Keratinocyte (primary cell): ENCODE data around the gene TNFAIP6. TPM values are rescaled to one million over a fixed set of nuclear protein-coding genes. Genes with fewer than 3 reads are reported as not detected.

Source experiments
- DNase-seq: peaks from one replicate; pipeline ENCODE4 v3.0.0-alpha.2; 2011; ENCODE audit warnings: low read depth, missing footprints, low spot score
- FAIRE-seq: peaks from 2 replicates; lab custom pipeline; 2011; peaks lifted over from hg19 to GRCh38; lab: Jason Lieb, UNC
- H2AFZ ChIP-seq: 2 replicates; pipeline ENCODE4 v1.6.0; 2012; ENCODE audit warnings: low read length, control low read depth, inconsistent platforms; ENCODE audit not compliant: control insufficient read depth
- H3K27ac ChIP-seq: 2 replicates; pipeline ENCODE4 v1.5.1; 2011; ENCODE audit warnings: low read length; ENCODE audit not compliant: control insufficient read depth, insufficient read depth
- H3K27me3 ChIP-seq: 3 replicates; pipeline ENCODE4 v1.6.0; 2011; ENCODE audit warnings: low read length; ENCODE audit not compliant: control insufficient read depth, insufficient read depth; ENCODE audit errors: extremely low read depth
- H3K36me3 ChIP-seq, 2 experiments: 2 replicates in 1 of 2; 3 replicates in 1 of 2; pipeline ENCODE4 v1.5.1; 2011; ENCODE audit warnings: low read length in 2 of 2, mild to moderate bottlenecking in 1 of 2; ENCODE audit not compliant: control insufficient read depth in 2 of 2, insufficient read depth in 2 of 2; ENCODE audit errors: extremely low read depth in 1 of 2
- H3K4me1 ChIP-seq: 3 replicates; pipeline ENCODE4 v1.5.1; 2011; ENCODE audit warnings: low read length; ENCODE audit not compliant: control insufficient read depth, insufficient read depth; ENCODE audit errors: extremely low read depth
- H3K4me2 ChIP-seq: 3 replicates; pipeline ENCODE4 v1.6.0; 2011; ENCODE audit warnings: low read depth, low read length; ENCODE audit not compliant: control insufficient read depth, insufficient read depth; ENCODE audit errors: extremely low read depth
- H3K4me3 ChIP-seq, 3 experiments: fragments of 200-600 bp in 1 of 3; sonication (generic) in 1 of 3; 2 replicates in 2 of 3; 3 replicates in 1 of 3; pipeline ENCODE4 v1.5.1; 2011 to 2016; ENCODE audit warnings: low read length in 3 of 3, mild to moderate bottlenecking in 3 of 3, control low read depth in 2 of 3, inconsistent platforms in 1 of 3, low read depth in 1 of 3, mixed read lengths in 1 of 3, mixed run types in 1 of 3, moderate library complexity in 1 of 3; ENCODE audit not compliant: control insufficient read depth in 2 of 3, insufficient read depth in 2 of 3; ENCODE audit errors: extremely low read depth in 1 of 3
- H3K79me2 ChIP-seq: 2 replicates; pipeline ENCODE4 v1.6.0; 2012; ENCODE audit warnings: low read length; ENCODE audit not compliant: control insufficient read depth, insufficient read depth
- H3K9ac ChIP-seq: 3 replicates; pipeline ENCODE4 v1.6.0; 2011; ENCODE audit warnings: low read length; ENCODE audit not compliant: control insufficient read depth, insufficient read depth; ENCODE audit errors: extremely low read depth
- H3K9me1 ChIP-seq: 3 replicates; pipeline ENCODE4 v1.6.0; 2011; ENCODE audit warnings: low read length; ENCODE audit not compliant: control insufficient read depth, insufficient read depth; ENCODE audit errors: extremely low read depth
- H3K9me3 ChIP-seq: 2 replicates; pipeline ENCODE4 v1.5.1; 2012; ENCODE audit warnings: low read depth, low read length; ENCODE audit not compliant: control insufficient read depth
- H4K20me1 ChIP-seq: 3 replicates; pipeline ENCODE4 v1.6.0; 2011; ENCODE audit warnings: low read length; ENCODE audit not compliant: control insufficient read depth, insufficient read depth; ENCODE audit errors: extremely low read depth
- CTCF ChIP-seq, 3 experiments: IDR thresholded peaks in 1 of 3; conservative IDR thresholded peaks in 1 of 3; optimal IDR thresholded peaks in 1 of 3; 2 replicates in 2 of 3; 3 replicates in 1 of 3; pipeline versions ENCODE3 to v1.5.1; 2011; ENCODE audit warnings: low read length in 3 of 3, mild to moderate bottlenecking in 3 of 3, moderate library complexity in 2 of 3, control low read depth in 1 of 3, inconsistent platforms in 1 of 3; ENCODE audit not compliant: insufficient read depth in 2 of 3; ENCODE audit errors: extremely low read depth in 1 of 3
- EZH2 ChIP-seq: IDR thresholded peaks from one replicate; pipeline ENCODE4 v1.6.1; 2012; ENCODE audit warnings: inconsistent platforms, mild to moderate bottlenecking, low read length, moderate library complexity
- dilution Hi-C: fragments of 300-500 bp; cut with MboI; formaldehyde crosslinking; loops from one replicate; pipeline ENCODE4 v1.7.0; 2020; ENCODE audit warnings: low sequenced_read_pairs; ENCODE audit not compliant: extremely low pct_ligation_motif_present
- polyA plus RNA-seq, 5 experiments: library from polyadenylated mRNA; depleted of rRNA in 3 of 5; stranded (reverse) in 3 of 5; stranded (forward) in 1 of 5; unstranded in 1 of 5; fragments of >200 nt; gene quantifications; 1 replicate in 1 of 5; 2 replicates in 3 of 5; 3 replicates in 1 of 5; pipeline versions ENCODE4 v1.2.1 to v1.2.3, GENCODE V29; 2011 to 2012; ENCODE audit warnings: missing spikeins in 2 of 5, low read depth in 1 of 5, low replicate concordance in 1 of 5

TNFAIP6 gene
- polyA plus RNA-seq, 1 donor (not counting 4 experiments of a cell fraction or from before 2014, with no cell fraction given) = 0.21 TPM

GRCh38 chr2:151333083-151333482, 24.3 kb upstream of the TNFAIP6 start:
- TF ChIP-seq CTCF (optimal IDR thresholded peaks at IDR 0.05 in 1 of 3, IDR thresholded peaks at IDR 0.05 in 1 of 3, conservative IDR thresholded peaks at IDR 0.05 in 1 of 3; ENCODE audit: extremely low read depth in 1 of 3, insufficient read depth in 2 of 3, low read length in 3 of 3) (no peak), EZH2 (no peak)
- Histone ChIP-seq H3K36me3 (no peaks in the 10 kb centered on the region), H2AFZ (no peak overlapping the region), H3K9me1 (no peaks in the 10 kb centered on the region), H3K9me3 (no peaks in the 10 kb centered on the region), H3K9ac (no peak overlapping the region), H4K20me1 (no peaks in the 10 kb centered on the region), H3K4me3 (no peak overlapping the region), H3K4me2 (no peak overlapping the region), H3K4me1 (no peaks in the 10 kb centered on the region), H3K27ac (no peak overlapping the region), H3K27me3 (no peaks in the 10 kb centered on the region), H3K79me2 (no peaks in the 10 kb centered on the region)
- FAIRE-seq (no peak), DNase-seq (no peak)
- dilution Hi-C loops = no loop called here

GRCh38 chr2:151334082-151334815, 23.1 kb upstream of the TNFAIP6 start:
- Histone ChIP-seq H3K4me3 (no peak overlapping the region), H3K36me3 (no peaks in the 10 kb centered on the region), H3K9me3 (no peaks in the 10 kb centered on the region), H3K4me1 (no peaks in the 10 kb centered on the region), H3K9ac (no peak overlapping the region), H2AFZ (no peak overlapping the region), H3K27ac (no peak overlapping the region), H3K27me3 (no peaks in the 10 kb centered on the region), H3K4me2 (no peak overlapping the region), H3K79me2 (no peaks in the 10 kb centered on the region), H4K20me1 (no peaks in the 10 kb centered on the region), H3K9me1 (no peaks in the 10 kb centered on the region)
- no peak for DNase-seq
- dilution Hi-C loops = no loop called here
- FAIRE-seq = no peak
- TF ChIP-seq EZH2 (no peak), CTCF (optimal IDR thresholded peaks at IDR 0.05 in 1 of 3, IDR thresholded peaks at IDR 0.05 in 1 of 3, conservative IDR thresholded peaks at IDR 0.05 in 1 of 3; ENCODE audit: extremely low read depth in 1 of 3, insufficient read depth in 2 of 3, low read length in 3 of 3) (no peak)
